ENCODE results near the gene CDKN1B.

GRCh38 chr12:12747278-12747677 is 30.1 kb downstream of the CDKN1B start:
- no peak for TF ChIP-seq SUZ12 (IDR thresholded peaks at IDR 0.05; ENCODE audit: extremely low read depth, insufficient read depth, insufficient read length)
- TF ChIP-seq ZNF274 (IDR thresholded peaks at IDR 0.05; ENCODE audit: low read depth, low read length), result no peak
- TF ChIP-seq YY1 (IDR thresholded peaks at IDR 0.05; ENCODE audit: insufficient read depth, insufficient read length), result no peak

All from NT2/D1 (cell line).